IMR-90 (cell line): ENCODE measurements around the gene PEX5L. TPM values are rescaled to one million over a fixed set of nuclear protein-coding genes. Genes with fewer than 3 reads are reported as not detected.

ENCODE experiments used
- ATAC-seq: fragments of 200-7000 bp; cut with Tn5 transposase; 2 replicates; pipeline ENCODE4 v1.9.1; 2020; ENCODE audit warnings: low read depth, mild to moderate bottlenecking, moderate library complexity
- BruUV-seq: library from RNA; stranded (reverse); fragments of 400-500 nt; replicated peaks from 2 replicates; lab custom pipeline; 2021; lab: Mats Ljungman, UMichigan
- CTCF ChIA-PET: fragments of 300-600 bp; formaldehyde crosslinking; extraction: SDS; loops from one replicate; lab custom pipeline; 2021; ENCODE audit warnings: antibody characterized with exemption; lab: Yijun Ruan, JAX
- POLR2A ChIA-PET: fragments of 300-600 bp; sonication (Branson Sonifier 250); formaldehyde crosslinking; loops from one replicate; lab custom pipeline; 2022; ENCODE audit warnings: antibody characterized with exemption; ENCODE audit not compliant: unreplicated experiment; lab: Charles Lee
- DNase-seq: peaks from one replicate; pipeline ENCODE4 v3.0.0; 2013
- H2AFZ ChIP-seq: replicated peaks from 2 replicates; pipeline ENCODE3; 2013; ENCODE audit warnings: low read length, mild to moderate bottlenecking; ENCODE audit not compliant: poor library complexity
- H2AK5ac ChIP-seq: 2 replicates; pipeline ENCODE4 v1.6.1; 2013; ENCODE audit warnings: low read depth, low read length, inconsistent platforms
- H2AK9ac ChIP-seq: replicated peaks from 2 replicates; pipeline ENCODE3; 2013; ENCODE audit warnings: mild to moderate bottlenecking, low read depth, low read length, moderate library complexity; ENCODE audit not compliant: poor library complexity
- H2BK120ac ChIP-seq: 2 replicates; pipeline ENCODE4 v1.6.1; 2013; ENCODE audit warnings: low read depth, low read length, inconsistent platforms
- H2BK15ac ChIP-seq: 3 replicates; pipeline ENCODE4 v1.6.1; 2013; ENCODE audit warnings: low read depth, low read length, inconsistent platforms
- H2BK20ac ChIP-seq: 2 replicates; pipeline ENCODE4 v1.6.1; 2013; ENCODE audit warnings: low read depth, mild to moderate bottlenecking, inconsistent platforms, low read length, moderate library complexity
- H2BK5ac ChIP-seq: 2 replicates; pipeline ENCODE4 v1.6.1; 2013; ENCODE audit warnings: mild to moderate bottlenecking, low read depth, low read length, inconsistent platforms; ENCODE audit not compliant: poor library complexity, severe bottlenecking
- H3K14ac ChIP-seq: replicated peaks from 2 replicates; pipeline ENCODE4 v1.6.1; 2013; ENCODE audit warnings: low read depth, low read length, inconsistent platforms
- H3K18ac ChIP-seq: 2 replicates; pipeline ENCODE4 v1.6.1; 2013; ENCODE audit warnings: low read depth, low read length, control low read depth
- H3K23ac ChIP-seq: 2 replicates; pipeline ENCODE4 v1.6.1; 2013; ENCODE audit warnings: low read depth, low read length, inconsistent platforms
- H3K27ac ChIP-seq: 2 replicates; pipeline ENCODE4 v1.5.1; 2013; ENCODE audit warnings: mild to moderate bottlenecking, control low read depth, low read length; ENCODE audit not compliant: insufficient read depth
- H3K27me3 ChIP-seq: 2 replicates; pipeline ENCODE4 v1.6.1; 2013; ENCODE audit warnings: low read length; ENCODE audit not compliant: control insufficient read depth, insufficient read depth
- H3K36me3 ChIP-seq: 2 replicates; pipeline ENCODE4 v1.6.1; 2013; ENCODE audit warnings: low read length, mixed read lengths; ENCODE audit not compliant: control insufficient read depth, insufficient read depth
- H3K4ac ChIP-seq: 2 replicates; pipeline ENCODE4 v1.6.1; 2013; ENCODE audit warnings: low read depth, low read length, inconsistent platforms
- H3K4me1 ChIP-seq: 2 replicates; pipeline ENCODE4 v1.6.1; 2013; ENCODE audit warnings: low read length, mixed read lengths; ENCODE audit not compliant: control insufficient read depth, insufficient read depth
- H3K4me2 ChIP-seq: 2 replicates; pipeline ENCODE4 v1.6.1; 2013; ENCODE audit warnings: low read depth, mild to moderate bottlenecking, control low read depth, low read length, moderate library complexity
- H3K4me3 ChIP-seq: 2 replicates; pipeline ENCODE4 v1.5.1; 2013; ENCODE audit warnings: low read depth, mild to moderate bottlenecking, control low read depth, low read length, moderate library complexity; ENCODE audit not compliant: insufficient read depth
- H3K56ac ChIP-seq: 2 replicates; pipeline ENCODE4 v1.6.1; 2013; ENCODE audit warnings: low read length, inconsistent platforms; ENCODE audit not compliant: insufficient read depth; ENCODE audit errors: extremely low read depth
- H3K79me1 ChIP-seq, 2 experiments: 2 replicates each; pipeline ENCODE4 v1.6.1; 2013; ENCODE audit warnings: low read length in 2 of 2, inconsistent platforms in 1 of 2, low read depth in 1 of 2
- H3K9ac ChIP-seq: 2 replicates; pipeline ENCODE4 v1.6.1; 2013; ENCODE audit warnings: low read depth, low read length, control low read depth
- H3K9me1 ChIP-seq: 2 replicates; pipeline ENCODE4 v1.6.1; 2013; ENCODE audit warnings: low read length, inconsistent platforms; ENCODE audit not compliant: insufficient read depth
- H3K9me3 ChIP-seq: 2 replicates; pipeline ENCODE4 v1.6.1; 2013; ENCODE audit warnings: low read length; ENCODE audit not compliant: control insufficient read depth, insufficient read depth
- H4K20me1 ChIP-seq: 2 replicates; pipeline ENCODE4 v1.6.1; 2013; ENCODE audit warnings: low read length, inconsistent platforms; ENCODE audit not compliant: insufficient read depth
- H4K5ac ChIP-seq: 2 replicates; pipeline ENCODE4 v1.6.1; 2013; ENCODE audit warnings: mild to moderate bottlenecking, low read depth, low read length, control low read depth
- H4K8ac ChIP-seq, 2 experiments: 2 replicates each; pipeline ENCODE4 v1.6.1; 2013; ENCODE audit warnings: low read depth in 2 of 2, low read length in 2 of 2, control low read depth in 1 of 2, inconsistent platforms in 1 of 2
- H4K91ac ChIP-seq: 2 replicates; pipeline ENCODE4 v1.6.1; 2013; ENCODE audit warnings: low read depth, low read length, inconsistent platforms; ENCODE audit not compliant: insufficient read depth
- CEBPB ChIP-seq: IDR thresholded peaks from 2 replicates; pipeline ENCODE4 v1.6.1; 2012; ENCODE audit warnings: low read depth, low read length, improper control_type of control experiment
- CTCF ChIP-seq: conservative IDR thresholded peaks from 2 replicates; pipeline ENCODE4 v1.5.1; 2012; ENCODE audit warnings: mild to moderate bottlenecking, low read depth, low read length, improper control_type of control experiment
- MAFK ChIP-seq: IDR thresholded peaks from 2 replicates; pipeline ENCODE4 v1.6.1; 2012; ENCODE audit warnings: low read depth, low read length, improper control_type of control experiment
- MAZ ChIP-seq: IDR thresholded peaks from 2 replicates; pipeline ENCODE4 v1.6.1; 2012; ENCODE audit warnings: low read depth, mild to moderate bottlenecking, low read length, improper control_type of control experiment, moderate library complexity, borderline replicate concordance
- POLR2A ChIP-seq: IDR thresholded peaks from 2 replicates; pipeline ENCODE4 v1.6.1; 2012; ENCODE audit warnings: mild to moderate bottlenecking, low read depth, low read length
- SMC3 ChIP-seq: fragments of 150-350 bp; IDR thresholded peaks from 2 replicates; pipeline ENCODE4 v1.6.1; 2016; ENCODE audit warnings: low read depth, mild to moderate bottlenecking, antibody characterized with exemption, low read length, moderate library complexity
- WGBS, 2 experiments: methylation state at CpG; one replicate each; pipeline versions ENCODE4 v1.1.5 to v1.1.7; 2013; ENCODE audit warnings: missing lambda C conversion rate in 2 of 2; ENCODE audit not compliant: insufficient read length in 1 of 2; ENCODE audit errors: extremely low coverage in 2 of 2; 5-methylcytosine and 5-hydroxymethylcytosine counted together
- dilution Hi-C: fragments of 300-500 bp; cut with HindIII; formaldehyde crosslinking; loops from one replicate; pipeline ENCODE4 v1.14.3; 2018; ENCODE audit warnings: low sequenced_read_pairs; ENCODE audit not compliant: unreplicated experiment
- in situ Hi-C: fragments of 300-500 bp; cut with MboI; formaldehyde crosslinking; loops from 3 replicates; pipeline ENCODE4 v1.14.3; 2019; ENCODE audit warnings: low sequenced_read_pairs, inconsistent platforms, mixed read lengths
- intact Hi-C: fragments of 100-400 bp; cut with micrococcal nuclease; formaldehyde crosslinking; loops from 2 replicates; pipeline ENCODE4 v1.10.0; 2022
- polyA plus RNA-seq, 3 experiments: library from polyadenylated mRNA; depleted of rRNA; stranded (reverse); fragments of >200 nt; gene quantifications; 2 replicates each; pipeline ENCODE4 v1.2.3, GENCODE V29; 2012; ENCODE audit warnings: low replicate concordance in 1 of 3
- total RNA-seq: library from RNA; depleted of rRNA; stranded (reverse); fragments of >200 nt; gene quantifications from 2 replicates; pipeline ENCODE4 v1.2.3, GENCODE V29; 2012
- TF ChIP-seq, protein P1 (sequence below): fragments of 150-350 bp; IDR thresholded peaks from 2 replicates; pipeline ENCODE4 v1.6.1; 2017; ENCODE audit warnings: mild to moderate bottlenecking, antibody characterized with exemption, low read length, low read depth

The PEX5L gene
- total and polyA plus RNA-seq, 2 of the 4 experiments (the other 2 are of a cell fraction) = not detected

DNA sequence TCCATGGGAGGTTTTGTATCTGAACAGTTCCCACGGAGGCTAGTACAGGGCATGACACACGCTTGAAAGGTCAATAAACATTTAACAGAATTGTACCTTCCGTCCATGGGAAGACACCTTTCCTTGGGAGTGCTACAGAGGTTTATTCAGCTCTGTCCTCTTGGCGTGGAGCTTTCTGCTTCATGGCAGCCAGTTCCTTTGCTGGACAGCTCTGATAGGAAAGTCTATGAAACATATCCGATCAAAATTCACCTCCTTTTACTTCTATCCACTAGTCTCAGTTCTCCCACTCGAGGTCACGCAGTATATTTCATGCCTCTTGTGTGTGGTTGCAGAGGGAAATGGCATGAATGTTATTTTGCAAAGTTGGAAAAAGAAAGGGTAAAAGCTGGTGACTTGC lies 91.2 kb downstream of the PEX5L start:
- ATAC-seq (no peak), DNase-seq (no peak)
- Histone ChIP-seq H3K27ac (no peak overlapping the region), H4K20me1 (no peaks in the 10 kb centered on the region), H3K4me3 (no peak overlapping the region), H3K9ac (no peak overlapping the region), H2AK5ac (no peak overlapping the region), H3K79me1 (no peaks in the 10 kb centered on the region), H3K27me3 (no peaks in the 10 kb centered on the region), H3K18ac (no peak overlapping the region), H3K23ac (no peak overlapping the region), H3K4me2 (no peak overlapping the region), H2AK9ac (no peak overlapping the region), H2BK20ac (no peak overlapping the region), H2AFZ (no peak overlapping the region), H3K56ac (no peak overlapping the region), H3K14ac (no peak overlapping the region), H2BK15ac (no peak overlapping the region), H4K5ac (no peak overlapping the region), H4K91ac (no peak overlapping the region), H3K9me1 (no peaks in the 10 kb centered on the region), H3K4ac (no peak overlapping the region), H3K4me1 (no peaks in the 10 kb centered on the region), H3K9me3 (no peaks in the 10 kb centered on the region), H3K36me3 (no peaks in the 10 kb centered on the region), H2BK120ac (no peak overlapping the region), H4K8ac (no peak overlapping the region), H2BK5ac (no peak overlapping the region)
- CTCF ChIA-PET = interaction anchor here (0.6 to 2.3 kb wide), 2 partner anchors 14 to 17 kb away, joined by 5 to 7 read pairs; no protein-coding TSS in a partner anchor
- dilution Hi-C loops (no loop called here), intact Hi-C loops (no loop called here), in situ Hi-C loops (no loop called here)
- 18% methylated on average over 3 of the region's 7 CpGs; no CpG with 5 or more reads in 1 of the 2 experiments for WGBS, 2 experiments
- TF ChIP-seq SMC3 (no peak), CEBPB (no peak), MAFK (no peak), CTCF (no peak), POLR2A (no peak), MAZ (no peak)
- TF ChIP-seq, protein P1, sequence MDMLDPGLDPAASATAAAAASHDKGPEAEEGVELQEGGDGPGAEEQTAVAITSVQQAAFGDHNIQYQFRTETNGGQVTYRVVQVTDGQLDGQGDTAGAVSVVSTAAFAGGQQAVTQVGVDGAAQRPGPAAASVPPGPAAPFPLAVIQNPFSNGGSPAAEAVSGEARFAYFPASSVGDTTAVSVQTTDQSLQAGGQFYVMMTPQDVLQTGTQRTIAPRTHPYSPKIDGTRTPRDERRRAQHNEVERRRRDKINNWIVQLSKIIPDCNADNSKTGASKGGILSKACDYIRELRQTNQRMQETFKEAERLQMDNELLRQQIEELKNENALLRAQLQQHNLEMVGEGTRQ = no peak
- no TSS peak for BruUV-seq
- POLR2A ChIA-PET = interaction anchor here (0.6 kb wide), 1 partner anchor 208 kb away, joined by 4 read pairs; no protein-coding TSS in a partner anchor
